ENCODE results near the gene CCM2.

- TF ChIP-seq CTCF (IDR thresholded peaks at IDR 0.05) (no peak), POLR2A (IDR thresholded peaks at IDR 0.05) (no peak)
Observed at GRCh38 chr7:45026984-45027773, 27.2 kb downstream of the CCM2 start.
